HEK293 (cell line): ENCODE results near the gene OR5D14.

ENCODE experiments used
- CTCF ChIP-seq: fragments of 450-650 bp; formaldehyde crosslinking; IDR thresholded peaks from 2 replicates; pipeline ENCODE4 v1.5.1; 2016; ENCODE audit warnings: missing biosample characterization, missing genetic modification characterization
- MZF1 ChIP-seq: fragments of 450-650 bp; formaldehyde crosslinking; IDR thresholded peaks from 2 replicates; pipeline ENCODE4 v1.5.1; 2017; ENCODE audit warnings: missing biosample characterization, missing genetic modification characterization, borderline replicate concordance

- TF ChIP-seq CTCF (tag by site-specific recombination) (no peak), MZF1 (tag by site-specific recombination) (no peak)
Measured at GRCh38 chr11:55826919-55827318, 31.6 kb downstream of the OR5D14 start, which contains the start of gene OR5L2.
